Cardiac fibroblast (primary cell): Measurements from ENCODE around the gene GALNT14.
A peak's percentile ranks its signal among the peaks of the same experiment; 100 is the strongest.

ENCODE experiments used
- DNase-seq, 2 donors: peaks; one replicate each; pipeline versions ENCODE4 v3.0.0 to v3.0.0-alpha.2; 2010; ENCODE audit warnings: low read depth in 2 of 2
- H3K4me3 ChIP-seq, 2 donors: replicated peaks in 1 of 2; 1 replicate in 1 of 2; 2 replicates in 1 of 2; pipeline ENCODE4 v1.5.1; 2011; ENCODE audit warnings: low read depth in 2 of 2, low read length in 2 of 2, mild to moderate bottlenecking in 2 of 2, moderate library complexity in 1 of 2
- CTCF ChIP-seq: IDR thresholded peaks from one replicate; pipeline ENCODE4 v1.5.1; 2011; ENCODE audit warnings: low read depth, mild to moderate bottlenecking, low read length, inconsistent platforms

Gene GALNT14

GRCh38 chr2:31147645-31148044, 9.4 kb upstream of the GALNT14 start:
- TF ChIP-seq CTCF, result no peak
- DNase-seq, result no peak
- no peak overlapping the region for H3K4me3 ChIP-seq

GRCh38 chr2:31142110-31142509, 3.9 kb upstream of the GALNT14 start:
- TF ChIP-seq CTCF, result no peak
- no peak for DNase-seq
- no peak overlapping the region for H3K4me3 ChIP-seq

- no peak for TF ChIP-seq CTCF
- no peak overlapping the region for H3K4me3 ChIP-seq
- no peak for DNase-seq
These were observed 3.3 kb upstream of the GALNT14 start for GRCh38 chr2:31141443-31142085.

- no peak for DNase-seq
- no peak overlapping the region for H3K4me3 ChIP-seq
- no peak for TF ChIP-seq CTCF
These were observed 1.9 kb upstream of the GALNT14 start for GRCh38 chr2:31140151-31140550.

- no peak for DNase-seq
- no peak for TF ChIP-seq CTCF
- H3K4me3 ChIP-seq, result no peak overlapping the region
These were observed 1.4 kb upstream of the GALNT14 start for GRCh38 chr2:31139671-31140070.

- no peak for TF ChIP-seq CTCF
- DNase-seq, result no peak
- peak overlapping the region; percentile 37 to 44 for H3K4me3 ChIP-seq
These were observed 816 bp downstream of the GALNT14 start for GRCh38 chr2:31137211-31138036.

- H3K4me3 ChIP-seq, result no peak overlapping the region
- TF ChIP-seq CTCF, result no peak
These were observed 1.5 kb downstream of the GALNT14 start for GRCh38 chr2:31136732-31137131.

More at GRCh38 chr2:31136732-31137131, 1.5 kb downstream of the GALNT14 start:
- no peak for DNase-seq
